HepG2 (cell line): ENCODE data around the gene TNFAIP8L2. TPM values are rescaled to one million over a fixed set of nuclear protein-coding genes. Genes with fewer than 3 reads are reported as not detected.

Experiments used
- ATAC-seq: fragments of 200-7000 bp; cut with Tn5 transposase; 3 replicates; pipeline ENCODE4 v1.9.1; 2020; ENCODE audit warnings: mild to moderate bottlenecking, moderate library complexity
- BruUV-seq: library from RNA; stranded (reverse); fragments of 400-500 nt; replicated peaks from 2 replicates; lab custom pipeline; 2021; lab: Mats Ljungman, UMichigan
- CTCF ChIA-PET: fragments of 300-600 bp; formaldehyde crosslinking; extraction: SDS; loops from one replicate; lab custom pipeline; 2021; ENCODE audit warnings: low total read pairs, inconsistent platforms, low intra/inter-chr PET ratio; lab: Yijun Ruan, JAX
- POLR2A ChIA-PET: fragments of 350-600 bp; sonication (Branson Sonifier 250); formaldehyde crosslinking; loops from one replicate; lab custom pipeline; 2020; ENCODE audit warnings: antibody characterized with exemption, inconsistent platforms; lab: Yijun Ruan, JAX
- DNase-seq: peaks from one replicate; pipeline ENCODE4 v3.0.0-alpha.2; 2015; ENCODE audit warnings: low spot score
- FAIRE-seq: peaks from 3 replicates; lab custom pipeline; 2011; peaks lifted over from hg19 to GRCh38; lab: Jason Lieb, UNC
- H2AFZ ChIP-seq: one replicate; pipeline ENCODE4 v1.6.1; 2011; ENCODE audit warnings: low read length, inconsistent platforms
- H3K27ac ChIP-seq: fragments of 300-600 bp; 3 replicates; pipeline ENCODE4 v1.8.0; 2011; ENCODE audit warnings: mixed run types, mild to moderate bottlenecking, mixed read lengths, low read length, inconsistent platforms; ENCODE audit not compliant: insufficient read depth; ENCODE audit errors: extremely low read length
- H3K27me3 ChIP-seq, 2 experiments: fragments of 200-600 bp in 1 of 2; 2 replicates in 1 of 2; 3 replicates in 1 of 2; pipeline versions ENCODE4 v1.6.0 to v1.8.0; 2011; ENCODE audit warnings: low read length in 2 of 2, mild to moderate bottlenecking in 2 of 2, moderate library complexity in 2 of 2, inconsistent platforms in 1 of 2; ENCODE audit not compliant: insufficient read depth in 2 of 2, control insufficient read depth in 1 of 2
- H3K36me3 ChIP-seq, 2 experiments: fragments of 200-600 bp in 1 of 2; replicated peaks in 1 of 2; 2 replicates in 1 of 2; 3 replicates in 1 of 2; pipeline versions ENCODE4 v1.5.1 to v1.8.0; 2011; ENCODE audit warnings: low read length in 2 of 2, inconsistent platforms in 1 of 2; ENCODE audit not compliant: insufficient read depth in 2 of 2, control insufficient read depth in 1 of 2
- H3K4me1 ChIP-seq: 2 replicates; pipeline ENCODE4 v1.5.1; 2012; ENCODE audit warnings: low read length, inconsistent platforms; ENCODE audit not compliant: insufficient read depth
- H3K4me2 ChIP-seq: 2 replicates; pipeline ENCODE4 v1.6.0; 2011; ENCODE audit warnings: low read depth, low read length, inconsistent platforms
- H3K4me3 ChIP-seq, 3 experiments: fragments of 200-600 bp in 1 of 3; sonication (generic), shearing (Covaris generic) in 1 of 3; replicated peaks in 1 of 3; 2 replicates each; pipeline ENCODE4 v1.5.1; 2011 to 2016; ENCODE audit warnings: low read length in 3 of 3, inconsistent platforms in 2 of 3, low read depth in 2 of 3, mild to moderate bottlenecking in 2 of 3, control low read depth in 1 of 3, mixed read lengths in 1 of 3; ENCODE audit not compliant: insufficient read depth in 1 of 3
- H3K79me2 ChIP-seq: one replicate; pipeline ENCODE4 v1.6.1; 2011; ENCODE audit warnings: low read length, inconsistent platforms; ENCODE audit not compliant: insufficient read depth
- H3K9ac ChIP-seq: 2 replicates; pipeline ENCODE4 v1.6.0; 2011; ENCODE audit warnings: mild to moderate bottlenecking, low read depth, low read length, inconsistent platforms; ENCODE audit not compliant: insufficient read depth
- H3K9me3 ChIP-seq: 2 replicates; pipeline ENCODE4 v1.5.1; 2012; ENCODE audit warnings: mild to moderate bottlenecking, low read length
- H4K20me1 ChIP-seq: 2 replicates; pipeline ENCODE4 v1.6.0; 2011; ENCODE audit warnings: inconsistent platforms, mild to moderate bottlenecking, low read length, moderate library complexity; ENCODE audit not compliant: insufficient read depth
- HNF4G ChIP-seq, 2 experiments: sonication (generic) in 1 of 2; formaldehyde crosslinking in 1 of 2; IDR thresholded peaks; 2 replicates each; pipeline versions ENCODE4 v1.4.0 to v1.6.1; 2011 to 2020; ENCODE audit warnings: borderline replicate concordance in 2 of 2, low read depth in 2 of 2, mild to moderate bottlenecking in 2 of 2, low read length in 1 of 2, missing genetic modification reagents in 1 of 2, moderate library complexity in 1 of 2
- HOXD1 ChIP-seq: sonication (generic); formaldehyde crosslinking; IDR thresholded peaks from 2 replicates; pipeline ENCODE4 v1.5.0; 2020; ENCODE audit warnings: missing genetic modification reagents
- KLF9 ChIP-seq: IDR thresholded peaks from 2 replicates; pipeline ENCODE4 v1.6.1; 2016; ENCODE audit warnings: low read depth
- NFKBIZ ChIP-seq: IDR thresholded peaks from 2 replicates; pipeline ENCODE4 v1.6.1; 2018; ENCODE audit warnings: missing genetic modification reagents, missing compliant biosample characterization
- PHF5A ChIP-seq: IDR thresholded peaks from one replicate; pipeline ENCODE4 v1.6.1; 2018; ENCODE audit warnings: low read depth, missing genetic modification reagents; ENCODE audit not compliant: unreplicated experiment
- PLRG1 ChIP-seq: fragments of 450-650 bp; conservative IDR thresholded peaks from 2 replicates; pipeline ENCODE4 v1.6.1; 2016
- ZC3H13 ChIP-seq: sonication (generic); formaldehyde crosslinking; IDR thresholded peaks from 2 replicates; pipeline ENCODE4 v1.8.1; 2023; ENCODE audit warnings: mild to moderate bottlenecking, missing genetic modification reagents, moderate library complexity
- ZNF138 ChIP-seq: sonication (generic); formaldehyde crosslinking; IDR thresholded peaks from 2 replicates; pipeline ENCODE4 v1.5.0; 2020; ENCODE audit warnings: mild to moderate bottlenecking, low read depth, missing genetic modification reagents
- ZNF296 ChIP-seq: sonication (generic); formaldehyde crosslinking; conservative IDR thresholded peaks from 2 replicates; pipeline ENCODE4 v1.5.0; 2020; ENCODE audit warnings: mild to moderate bottlenecking, missing genetic modification reagents
- ZNF605 ChIP-seq: sonication (generic); formaldehyde crosslinking; IDR thresholded peaks from 2 replicates; pipeline ENCODE4 v1.8.0; 2022; ENCODE audit warnings: mild to moderate bottlenecking, missing genetic modification reagents
- ZNF713 ChIP-seq: sonication (generic); formaldehyde crosslinking; IDR thresholded peaks from 2 replicates; pipeline ENCODE4 v1.4.0; 2020; ENCODE audit warnings: mild to moderate bottlenecking, missing genetic modification reagents
- ZSCAN29 ChIP-seq: sonication (generic); formaldehyde crosslinking; conservative IDR thresholded peaks from 2 replicates; pipeline ENCODE4 v1.4.0; 2020; ENCODE audit warnings: mild to moderate bottlenecking, missing genetic modification reagents
- WGBS: methylation state at CpG from one replicate; pipeline ENCODE4 v1.1.6; 2017; ENCODE audit warnings: low lambda C conversion rate; 5-methylcytosine and 5-hydroxymethylcytosine counted together
- in situ Hi-C: cut with HindIII; loops from 2 replicates; pipeline ENCODE4 v1.10.0; 2017; ENCODE audit warnings: low pct_unique_long_range_greater_than_20kb; ENCODE audit not compliant: extremely low pct_ligation_motif_present
- intact Hi-C: fragments of 100-400 bp; cut with micrococcal nuclease; formaldehyde crosslinking; loops from one replicate; pipeline ENCODE4 v1.10.0; 2022; ENCODE audit not compliant: unreplicated experiment
- polyA plus RNA-seq, 8 experiments: library from polyadenylated mRNA; depleted of rRNA in 3 of 8; stranded (reverse) in 7 of 8; unstranded in 1 of 8; fragments of >200 nt; fragmentation: Illumina TruSeq in 4 of 8; extraction: Trizol in 4 of 8; gene quantifications; 2 replicates each; pipeline versions ENCODE4 v1.2.1 to v1.2.3, GENCODE V29; 2011 to 2016; ENCODE audit warnings: low read depth in 4 of 8, missing spikeins in 1 of 8, mixed read lengths in 1 of 8; ENCODE audit not compliant: insufficient read depth in 1 of 8
- total RNA-seq, 5 experiments: library from RNA; depleted of rRNA; stranded (reverse); fragments of >200 nt; fragmentation: Illumina TruSeq; extraction: Trizol; gene quantifications; 2 replicates each; pipeline ENCODE4 v1.2.3, GENCODE V29; 2016; ENCODE audit warnings: low read depth in 1 of 5
- TF ChIP-seq, protein P1 (sequence below): sonication (generic); formaldehyde crosslinking; IDR thresholded peaks from 2 replicates; pipeline ENCODE4 v1.8.1; 2023; ENCODE audit warnings: mild to moderate bottlenecking, missing genetic modification reagents, borderline replicate concordance
- TF ChIP-seq, protein P2 (sequence below): sonication (generic); formaldehyde crosslinking; IDR thresholded peaks from 2 replicates; pipeline ENCODE4 v1.8.1; 2023; ENCODE audit warnings: missing genetic modification reagents, inconsistent platforms, borderline replicate concordance
- TF ChIP-seq, protein P3 (sequence below): sonication (generic); formaldehyde crosslinking; conservative IDR thresholded peaks from 2 replicates; pipeline ENCODE4 v1.4.0; 2020; ENCODE audit warnings: mild to moderate bottlenecking, missing genetic modification reagents, moderate library complexity
- TF ChIP-seq, protein P4 (sequence below): sonication (generic); formaldehyde crosslinking; IDR thresholded peaks from 2 replicates; pipeline ENCODE4 v1.8.0; 2022; ENCODE audit warnings: low read depth, missing genetic modification reagents

TNFAIP8L2 gene
- total and polyA plus RNA-seq, 2 of the 13 experiments (the other 11 are each of a cell fraction or from before 2014, with no cell fraction given) = not detected

DNA sequence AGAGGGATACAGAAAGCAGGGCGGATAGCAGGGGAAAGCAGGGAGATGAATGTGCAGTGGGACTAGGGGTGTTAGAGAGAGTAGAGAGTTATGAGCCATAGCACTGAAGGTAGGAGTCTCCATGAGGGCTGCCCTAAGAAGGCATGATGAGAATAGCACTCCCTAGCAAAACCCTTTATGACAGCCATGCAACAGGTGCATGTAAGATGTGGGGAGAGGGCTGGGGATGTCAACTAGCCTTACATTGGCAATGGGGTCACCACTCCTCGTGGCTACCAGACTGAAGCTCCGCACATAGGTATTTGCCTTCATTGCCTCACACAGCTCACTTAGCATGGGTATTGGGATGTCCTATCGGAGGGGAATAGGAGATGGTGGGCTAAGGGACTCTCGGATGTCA is 14.7 kb downstream of the TNFAIP8L2 start (continued):
- TF ChIP-seq, protein P1, sequence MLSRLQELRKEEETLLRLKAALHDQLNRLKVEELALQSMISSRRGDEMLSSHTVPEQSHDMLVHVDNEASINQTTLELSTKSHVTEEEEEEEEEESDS (CRISPR knock-in tag) = no peak
- TF ChIP-seq, protein P2, sequence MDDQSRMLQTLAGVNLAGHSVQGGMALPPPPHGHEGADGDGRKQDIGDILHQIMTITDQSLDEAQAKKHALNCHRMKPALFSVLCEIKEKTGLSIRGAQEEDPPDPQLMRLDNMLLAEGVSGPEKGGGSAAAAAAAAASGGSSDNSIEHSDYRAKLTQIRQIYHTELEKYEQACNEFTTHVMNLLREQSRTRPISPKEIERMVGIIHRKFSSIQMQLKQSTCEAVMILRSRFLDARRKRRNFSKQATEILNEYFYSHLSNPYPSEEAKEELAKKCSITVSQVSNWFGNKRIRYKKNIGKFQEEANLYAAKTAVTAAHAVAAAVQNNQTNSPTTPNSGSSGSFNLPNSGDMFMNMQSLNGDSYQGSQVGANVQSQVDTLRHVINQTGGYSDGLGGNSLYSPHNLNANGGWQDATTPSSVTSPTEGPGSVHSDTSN (CRISPR knock-in tag) = no peak
- TF ChIP-seq KLF9 (CRISPR knock-in tag) (no peak), ZC3H13 (CRISPR knock-in tag) (no peak)

DNA sequence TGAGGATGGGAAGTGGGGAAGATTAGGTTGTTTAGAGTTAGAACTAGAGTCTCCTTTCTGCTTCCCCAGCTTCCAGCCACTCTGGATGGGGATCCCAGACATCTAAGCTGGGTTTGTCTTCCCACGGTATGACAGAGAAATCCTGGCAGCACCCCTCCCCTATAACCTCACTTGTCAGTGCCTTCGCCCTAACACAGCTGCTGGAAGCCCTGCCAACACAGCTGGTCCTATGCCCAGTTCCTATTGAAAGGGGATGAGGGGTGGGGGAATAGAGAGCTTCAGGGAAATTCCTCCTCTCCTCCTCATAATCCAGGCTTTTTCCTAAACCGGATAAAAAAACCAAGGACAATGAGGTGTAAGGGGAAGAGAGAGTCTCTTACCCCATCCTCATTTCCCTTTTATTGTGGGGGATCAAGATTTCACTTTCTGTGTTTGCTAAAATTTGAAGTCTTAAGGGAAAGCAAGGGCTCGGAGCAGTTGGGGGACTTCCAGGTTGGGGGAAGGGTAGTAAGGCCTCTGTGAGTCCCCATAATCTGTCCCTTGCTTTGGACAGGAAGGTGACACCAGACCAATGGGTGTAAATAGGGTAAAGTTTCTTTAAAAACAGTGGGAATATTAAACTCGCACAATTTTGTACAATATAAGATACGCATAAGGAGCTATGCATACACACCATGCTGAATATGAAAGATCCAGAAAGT is 18.7 kb downstream of the TNFAIP8L2 start:
- CTCF ChIA-PET = no interaction called here
- no peaks in the 10 kb centered on the region for H3K27me3 ChIP-seq
- FAIRE-seq (no peak), DNase-seq (no peak), ATAC-seq (no peak)
- 97% methylated on average over 6 of the region's 6 CpGs for WGBS
- POLR2A ChIA-PET = no interaction called here
- no peak for TF ChIP-seq HNF4G (IDR thresholded peaks at IDR 0.05; ENCODE audit: borderline replicate concordance, low read depth, low read length)
- TF ChIP-seq HNF4G (CRISPR knock-in tag; IDR thresholded peaks at IDR 0.05; ENCODE audit: borderline replicate concordance, low read depth) = no peak
- TF ChIP-seq, protein P3, sequence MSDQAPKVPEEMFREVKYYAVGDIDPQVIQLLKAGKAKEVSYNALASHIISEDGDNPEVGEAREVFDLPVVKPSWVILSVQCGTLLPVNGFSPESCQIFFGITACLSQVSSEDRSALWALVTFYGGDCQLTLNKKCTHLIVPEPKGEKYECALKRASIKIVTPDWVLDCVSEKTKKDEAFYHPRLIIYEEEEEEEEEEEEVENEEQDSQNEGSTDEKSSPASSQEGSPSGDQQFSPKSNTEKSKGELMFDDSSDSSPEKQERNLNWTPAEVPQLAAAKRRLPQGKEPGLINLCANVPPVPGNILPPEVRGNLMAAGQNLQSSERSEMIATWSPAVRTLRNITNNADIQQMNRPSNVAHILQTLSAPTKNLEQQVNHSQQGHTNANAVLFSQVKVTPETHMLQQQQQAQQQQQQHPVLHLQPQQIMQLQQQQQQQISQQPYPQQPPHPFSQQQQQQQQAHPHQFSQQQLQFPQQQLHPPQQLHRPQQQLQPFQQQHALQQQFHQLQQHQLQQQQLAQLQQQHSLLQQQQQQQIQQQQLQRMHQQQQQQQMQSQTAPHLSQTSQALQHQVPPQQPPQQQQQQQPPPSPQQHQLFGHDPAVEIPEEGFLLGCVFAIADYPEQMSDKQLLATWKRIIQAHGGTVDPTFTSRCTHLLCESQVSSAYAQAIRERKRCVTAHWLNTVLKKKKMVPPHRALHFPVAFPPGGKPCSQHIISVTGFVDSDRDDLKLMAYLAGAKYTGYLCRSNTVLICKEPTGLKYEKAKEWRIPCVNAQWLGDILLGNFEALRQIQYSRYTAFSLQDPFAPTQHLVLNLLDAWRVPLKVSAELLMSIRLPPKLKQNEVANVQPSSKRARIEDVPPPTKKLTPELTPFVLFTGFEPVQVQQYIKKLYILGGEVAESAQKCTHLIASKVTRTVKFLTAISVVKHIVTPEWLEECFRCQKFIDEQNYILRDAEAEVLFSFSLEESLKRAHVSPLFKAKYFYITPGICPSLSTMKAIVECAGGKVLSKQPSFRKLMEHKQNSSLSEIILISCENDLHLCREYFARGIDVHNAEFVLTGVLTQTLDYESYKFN = no peak
- no peak for TF ChIP-seq NFKBIZ (CRISPR knock-in tag)
- TF ChIP-seq, protein P4, sequence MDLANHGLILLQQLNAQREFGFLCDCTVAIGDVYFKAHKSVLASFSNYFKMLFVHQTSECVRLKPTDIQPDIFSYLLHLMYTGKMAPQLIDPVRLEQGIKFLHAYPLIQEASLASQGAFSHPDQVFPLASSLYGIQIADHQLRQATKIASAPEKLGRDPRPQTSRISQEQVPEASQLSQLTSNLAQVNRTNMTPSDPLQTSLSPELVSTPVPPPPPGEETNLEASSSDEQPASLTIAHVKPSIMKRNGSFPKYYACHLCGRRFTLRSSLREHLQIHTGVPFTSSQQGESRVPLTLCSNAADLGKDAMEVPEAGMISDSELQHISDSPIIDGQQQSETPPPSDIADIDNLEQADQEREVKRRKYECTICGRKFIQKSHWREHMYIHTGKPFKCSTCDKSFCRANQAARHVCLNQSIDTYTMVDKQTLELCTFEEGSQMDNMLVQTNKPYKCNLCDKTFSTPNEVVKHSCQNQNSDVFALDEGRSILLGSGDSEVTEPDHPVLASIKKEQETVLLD = no peak
- no peak for TF ChIP-seq PLRG1
- TF ChIP-seq ZNF713 = no peak
- TF ChIP-seq ZNF605 (CRISPR knock-in tag) = no peak
- TF ChIP-seq ZNF138 (CRISPR knock-in tag) = no peak
- no peak for TF ChIP-seq ZSCAN29
- TF ChIP-seq HOXD1 = no peak
- TF ChIP-seq PHF5A (CRISPR knock-in tag) = no peak
- no peak for TF ChIP-seq ZNF296
- in situ Hi-C loops = no loop called here
- intact Hi-C loops = no loop called here
- no peaks in the 10 kb centered on the region for H3K9me3 ChIP-seq
- BruUV-seq = no TSS peak
- H3K9ac ChIP-seq = no peak overlapping the region
- no peak overlapping the region for H3K4me3 ChIP-seq
- no peaks in the 10 kb centered on the region for H3K79me2 ChIP-seq
- H3K4me2 ChIP-seq = no peak overlapping the region
- H2AFZ ChIP-seq = no peak overlapping the region
- peaks cover 6 to 37% of the 10 kb centered on the region in 2 experiments for H3K36me3 ChIP-seq
- no peaks in the 10 kb centered on the region for H3K4me1 ChIP-seq
- no peak overlapping the region for H3K27ac ChIP-seq
- H4K20me1 ChIP-seq = no peaks in the 10 kb centered on the region
